GM12875 (cell line): ENCODE measurements around the gene ADGRA3.
A peak's percentile ranks its signal among the peaks of the same experiment; 100 is the strongest.

Source experiments
- H3K4me3 ChIP-seq: one replicate; pipeline ENCODE4 v1.5.1; 2011; ENCODE audit warnings: low read depth, low read length, control low read depth
- TF ChIP-seq, protein P1 (sequence below): IDR thresholded peaks from 2 replicates; pipeline ENCODE4 v1.5.1; 2011; ENCODE audit warnings: low read depth, mild to moderate bottlenecking, control low read depth, inconsistent platforms, low read length, moderate library complexity, borderline replicate concordance; ENCODE audit not compliant: insufficient read depth

Gene ADGRA3

DNA sequence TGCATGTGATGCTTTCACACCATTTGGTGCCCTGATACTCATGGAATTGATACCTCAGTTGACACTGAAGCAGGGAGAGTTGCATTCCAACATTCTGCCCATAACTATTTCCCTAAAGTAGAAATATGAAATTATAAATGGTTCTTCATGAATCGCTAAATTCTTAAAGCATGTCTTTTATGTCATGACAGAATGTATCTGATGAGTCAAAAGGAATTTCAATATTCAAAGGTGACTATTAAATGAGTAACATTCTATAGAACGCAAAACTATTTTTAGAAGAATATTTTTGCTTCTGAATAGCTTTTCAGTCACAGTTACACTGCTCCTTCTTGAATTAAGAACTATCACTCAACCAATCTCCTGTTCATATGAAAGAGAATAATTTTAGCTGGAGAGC is 152.8 kb downstream of the ADGRA3 start:
- TF ChIP-seq, protein P1, sequence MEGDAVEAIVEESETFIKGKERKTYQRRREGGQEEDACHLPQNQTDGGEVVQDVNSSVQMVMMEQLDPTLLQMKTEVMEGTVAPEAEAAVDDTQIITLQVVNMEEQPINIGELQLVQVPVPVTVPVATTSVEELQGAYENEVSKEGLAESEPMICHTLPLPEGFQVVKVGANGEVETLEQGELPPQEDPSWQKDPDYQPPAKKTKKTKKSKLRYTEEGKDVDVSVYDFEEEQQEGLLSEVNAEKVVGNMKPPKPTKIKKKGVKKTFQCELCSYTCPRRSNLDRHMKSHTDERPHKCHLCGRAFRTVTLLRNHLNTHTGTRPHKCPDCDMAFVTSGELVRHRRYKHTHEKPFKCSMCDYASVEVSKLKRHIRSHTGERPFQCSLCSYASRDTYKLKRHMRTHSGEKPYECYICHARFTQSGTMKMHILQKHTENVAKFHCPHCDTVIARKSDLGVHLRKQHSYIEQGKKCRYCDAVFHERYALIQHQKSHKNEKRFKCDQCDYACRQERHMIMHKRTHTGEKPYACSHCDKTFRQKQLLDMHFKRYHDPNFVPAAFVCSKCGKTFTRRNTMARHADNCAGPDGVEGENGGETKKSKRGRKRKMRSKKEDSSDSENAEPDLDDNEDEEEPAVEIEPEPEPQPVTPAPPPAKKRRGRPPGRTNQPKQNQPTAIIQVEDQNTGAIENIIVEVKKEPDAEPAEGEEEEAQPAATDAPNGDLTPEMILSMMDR, result no peak
- no peak overlapping the region for H3K4me3 ChIP-seq

DNA sequence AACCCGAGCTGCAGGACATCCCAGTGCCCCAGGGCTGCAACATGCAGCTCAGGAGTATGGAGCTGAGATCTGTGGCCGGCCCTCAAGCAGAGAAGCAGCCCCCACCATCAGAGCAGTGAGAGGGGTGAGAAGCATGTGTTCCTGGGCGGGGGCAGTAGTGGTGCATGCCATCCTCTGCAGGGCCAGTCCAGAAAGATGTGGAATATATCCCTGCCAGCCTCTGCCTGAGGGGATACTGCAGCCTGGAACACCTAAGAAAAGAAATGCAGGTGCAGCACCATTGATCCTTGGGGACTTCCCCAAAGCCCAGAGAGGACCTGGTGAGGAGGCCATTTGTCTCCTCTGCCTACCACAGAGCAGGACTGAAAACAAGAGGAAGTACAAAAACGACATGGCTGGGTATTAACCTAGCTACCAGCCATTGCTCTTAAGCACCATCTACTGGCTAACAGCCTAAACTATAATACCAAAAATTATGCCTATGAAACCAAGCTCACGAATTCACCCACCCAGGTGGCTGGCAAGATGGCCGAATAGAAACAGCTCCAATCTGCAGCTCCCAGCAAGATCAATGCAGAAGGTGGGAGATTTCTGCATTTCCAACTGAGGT is 158.8 kb downstream of the ADGRA3 start:
- H3K4me3 ChIP-seq, result no peak overlapping the region
- TF ChIP-seq, protein P1, result 0 out of 2 replicates have a peak, but pooled peaks have one; percentile 19

DNA sequence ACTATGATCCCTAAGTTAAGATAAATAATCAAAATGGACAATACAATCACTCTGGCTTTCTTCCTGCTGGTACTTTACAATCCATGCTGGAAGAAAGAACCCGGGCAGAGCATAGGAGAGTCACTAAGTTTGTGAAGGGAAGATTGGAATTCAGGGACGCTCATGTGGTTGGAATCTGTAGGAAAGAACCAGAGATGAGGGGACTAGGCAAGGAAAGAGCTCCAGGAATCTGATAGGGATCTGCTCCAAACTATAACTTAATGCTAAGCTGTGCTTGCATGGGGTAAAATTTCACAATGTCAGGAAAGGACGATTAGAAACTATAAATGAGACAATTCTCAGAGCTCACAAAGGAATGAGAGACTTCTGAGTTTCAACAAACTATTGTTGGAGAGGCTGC is 167.5 kb downstream of the ADGRA3 start:
- TF ChIP-seq, protein P1, result no peak
- H3K4me3 ChIP-seq, result no peak overlapping the region

DNA sequence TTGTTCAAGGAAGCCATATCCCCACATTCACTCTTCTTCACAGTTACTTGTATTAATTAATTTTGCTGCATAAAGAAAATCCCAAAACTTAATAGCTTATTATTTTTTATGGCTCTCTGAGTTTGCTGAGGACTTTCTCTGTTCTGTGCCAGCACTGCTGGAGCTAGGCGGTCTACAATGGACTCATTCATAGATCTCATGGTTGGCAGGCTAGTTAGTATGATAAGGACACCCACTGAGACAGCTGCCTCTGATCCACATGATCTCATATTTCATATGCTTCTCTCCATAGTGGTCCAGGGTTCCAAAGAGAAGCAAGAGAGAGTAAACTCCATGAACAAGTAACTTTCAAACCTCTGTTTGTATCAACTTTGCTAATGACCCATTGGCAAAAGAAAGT is 170.2 kb downstream of the ADGRA3 start:
- TF ChIP-seq, protein P1, result no peak
- no peak overlapping the region for H3K4me3 ChIP-seq

DNA sequence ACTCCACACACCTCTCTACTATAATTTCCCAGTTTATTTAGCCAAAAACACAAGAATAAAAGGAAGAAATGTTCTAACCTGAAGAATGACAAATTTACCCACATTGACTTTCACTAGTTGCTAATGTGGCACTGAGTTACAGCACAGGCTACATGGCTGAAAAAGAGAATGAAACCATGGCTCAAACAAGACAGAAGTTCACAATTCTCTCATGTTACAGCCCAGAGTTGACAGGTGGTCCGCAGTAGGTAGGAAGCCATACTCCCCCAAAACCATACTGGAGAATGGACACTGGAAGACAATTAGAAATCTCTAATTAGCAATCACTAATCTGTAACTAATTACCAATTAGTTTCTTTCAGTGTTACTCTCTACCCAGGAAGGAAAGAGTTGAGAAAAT is 170.8 kb downstream of the ADGRA3 start:
- TF ChIP-seq, protein P1, result no peak
- no peak overlapping the region for H3K4me3 ChIP-seq

DNA sequence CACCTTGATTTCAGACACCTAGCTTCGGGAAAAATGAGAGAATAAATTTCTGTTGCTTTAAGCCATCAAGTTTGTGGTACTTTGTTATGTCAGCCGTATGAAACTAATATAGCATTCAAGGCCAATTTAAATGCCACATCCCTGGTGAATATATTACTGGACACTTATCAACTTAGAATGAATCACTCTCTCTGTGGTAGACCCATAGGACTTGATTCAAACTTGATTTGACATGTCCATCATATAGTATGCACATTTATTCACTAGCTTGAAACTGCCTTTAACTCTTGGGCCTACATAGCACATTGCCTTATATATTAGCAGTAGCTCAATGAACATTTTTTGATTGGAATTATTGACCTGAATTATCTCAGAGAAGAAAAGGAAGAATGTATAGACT is 172.3 kb downstream of the ADGRA3 start:
- no peak overlapping the region for H3K4me3 ChIP-seq
- TF ChIP-seq, protein P1, result no peak

DNA sequence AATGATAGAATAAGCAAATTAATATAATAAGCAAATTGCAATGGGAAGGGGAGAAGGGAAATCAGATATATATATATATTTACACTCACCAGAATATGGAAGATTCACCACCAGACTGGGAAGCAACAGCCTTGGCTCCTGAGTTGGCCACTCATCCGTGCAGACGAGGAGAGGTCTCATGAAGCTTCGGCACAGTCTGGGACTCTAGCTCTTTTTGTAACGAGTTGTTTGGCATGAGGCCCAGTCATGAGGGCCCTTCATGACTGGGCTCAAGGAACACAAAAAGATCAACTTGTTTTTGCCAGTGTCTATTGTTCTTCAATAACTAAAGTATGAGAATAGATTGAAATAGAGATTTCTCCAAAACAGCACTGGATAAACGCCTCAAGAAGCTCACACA is 176.4 kb downstream of the ADGRA3 start:
- TF ChIP-seq, protein P1, result no peak
- no peak overlapping the region for H3K4me3 ChIP-seq
